ENCODE measurements around the gene ID3. TPM values are rescaled to one million over a fixed set of nuclear protein-coding genes. Genes with fewer than 3 reads are reported as not detected.

ID3 gene
- total RNA-seq, 1 experiment from 2014 or later, result 39.6 TPM

- Histone ChIP-seq H3K4me3 (ENCODE audit: low read depth in 2 of 2, low read length in 2 of 2) (peak overlapping the region; percentile 43 to 52), H3K4me1 (ENCODE audit: control insufficient read depth, insufficient read depth, low read length) (peaks cover 44% of the 10 kb centered on the region), H3K27me3 (ENCODE audit: control insufficient read depth, insufficient read depth, low read length) (no peaks in the 10 kb centered on the region), H3K36me3 (ENCODE audit: control insufficient read depth, insufficient read depth, low read length) (peaks cover 6% of the 10 kb centered on the region; the same call in 1 of the 2 replicates), H3K9me3 (ENCODE audit: control insufficient read depth, insufficient read depth, low read depth, low read length) (no peaks in the 10 kb centered on the region), H3K27ac (ENCODE audit: low read length) (peak overlapping the region; percentile 88)
- intact Hi-C loops (cut with micrococcal nuclease; ENCODE audit: unreplicated experiment) (no loop called here), in situ Hi-C loops (cut with HindIII; ENCODE audit: low pct_unique_long_range_greater_than_20kb, low sequenced_read_pairs) (no loop called here)
- BruUV-seq (replicated peaks), result TSS peak; percentile 96
- TF ChIP-seq REST (IDR thresholded peaks at IDR 0.05; ENCODE audit: insufficient read depth in 1 of 2, low read depth in 2 of 2, low read length in 1 of 2), result no peak
- no peak for TF ChIP-seq TCF7L2 (IDR thresholded peaks at IDR 0.05; ENCODE audit: low read depth, low read length)
- TF ChIP-seq, protein P1, sequence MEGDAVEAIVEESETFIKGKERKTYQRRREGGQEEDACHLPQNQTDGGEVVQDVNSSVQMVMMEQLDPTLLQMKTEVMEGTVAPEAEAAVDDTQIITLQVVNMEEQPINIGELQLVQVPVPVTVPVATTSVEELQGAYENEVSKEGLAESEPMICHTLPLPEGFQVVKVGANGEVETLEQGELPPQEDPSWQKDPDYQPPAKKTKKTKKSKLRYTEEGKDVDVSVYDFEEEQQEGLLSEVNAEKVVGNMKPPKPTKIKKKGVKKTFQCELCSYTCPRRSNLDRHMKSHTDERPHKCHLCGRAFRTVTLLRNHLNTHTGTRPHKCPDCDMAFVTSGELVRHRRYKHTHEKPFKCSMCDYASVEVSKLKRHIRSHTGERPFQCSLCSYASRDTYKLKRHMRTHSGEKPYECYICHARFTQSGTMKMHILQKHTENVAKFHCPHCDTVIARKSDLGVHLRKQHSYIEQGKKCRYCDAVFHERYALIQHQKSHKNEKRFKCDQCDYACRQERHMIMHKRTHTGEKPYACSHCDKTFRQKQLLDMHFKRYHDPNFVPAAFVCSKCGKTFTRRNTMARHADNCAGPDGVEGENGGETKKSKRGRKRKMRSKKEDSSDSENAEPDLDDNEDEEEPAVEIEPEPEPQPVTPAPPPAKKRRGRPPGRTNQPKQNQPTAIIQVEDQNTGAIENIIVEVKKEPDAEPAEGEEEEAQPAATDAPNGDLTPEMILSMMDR (IDR thresholded peaks at IDR 0.05), result peak; percentile 50; the same call in 1 of the 2 replicates
- TF ChIP-seq SIN3A (IDR thresholded peaks at IDR 0.05; ENCODE audit: borderline replicate concordance, insufficient read depth, low read depth, low read length), result 0 out of 2 replicates have a peak, but pooled peaks have one; percentile 18
- 0 out of 2 replicates have a peak, but pooled peaks have one; percentile 18 for TF ChIP-seq POLR2AphosphoS5 (IDR thresholded peaks at IDR 0.05; ENCODE audit: low read depth, low read length)
- ChIA-PET CTCF (interaction anchor here (0.6 to 2.5 kb wide), 5 partner anchors 11 to 82 kb away, joined by 3 to 11 read pairs (median 5); no protein-coding TSS in a partner anchor), POLR2A (no interaction called here)
- no peak for DNase-seq (ENCODE audit: low read depth, low spot score)
- ATAC-seq, result no peak
These were observed 3.9 kb downstream of the ID3 start for GRCh38 chr1:23555270-23555985.

GRCh38 chr1:23554481-23555269 is 4.6 kb downstream of the ID3 start:
- in situ Hi-C loops (cut with HindIII; ENCODE audit: low pct_unique_long_range_greater_than_20kb, low sequenced_read_pairs), result no loop called here
- Histone ChIP-seq H3K36me3 (ENCODE audit: control insufficient read depth, insufficient read depth, low read length) (peaks cover 6% of the 10 kb centered on the region; the same call in 1 of the 2 replicates), H3K4me3 (ENCODE audit: low read depth in 2 of 2, low read length in 2 of 2) (peak overlapping the region; percentile 43 to 52), H3K27me3 (ENCODE audit: control insufficient read depth, insufficient read depth, low read length) (no peaks in the 10 kb centered on the region), H3K9me3 (ENCODE audit: control insufficient read depth, insufficient read depth, low read depth, low read length) (no peaks in the 10 kb centered on the region), H3K4me1 (ENCODE audit: control insufficient read depth, insufficient read depth, low read length) (peaks cover 38% of the 10 kb centered on the region), H3K27ac (ENCODE audit: low read length) (peak overlapping the region; percentile 88)
- ATAC-seq, result peak; percentile 77
- BruUV-seq (replicated peaks), result no TSS peak
- DNase-seq (ENCODE audit: low read depth, low spot score), result no peak
- ChIA-PET CTCF (interaction anchor here (0.6 to 2.5 kb wide), 6 partner anchors 10 to 190 kb away, joined by 3 to 11 read pairs (median 4); no protein-coding TSS in a partner anchor), POLR2A (interaction anchor here (0.5 to 0.7 kb wide), 2 partner anchors 66 to 161 kb away, joined by 3 to 4 read pairs; no protein-coding TSS in a partner anchor)
- intact Hi-C loops (cut with micrococcal nuclease; ENCODE audit: unreplicated experiment), result no loop called here
- TF ChIP-seq REST (IDR thresholded peaks at IDR 0.05; ENCODE audit: insufficient read depth in 1 of 2, low read depth in 2 of 2, low read length in 1 of 2) (no peak), TCF7L2 (IDR thresholded peaks at IDR 0.05; ENCODE audit: low read depth, low read length) (no peak), POLR2AphosphoS5 (IDR thresholded peaks at IDR 0.05; ENCODE audit: low read depth, low read length) (peak; percentile 42; the same call in 1 of the 2 replicates), SIN3A (IDR thresholded peaks at IDR 0.05; ENCODE audit: borderline replicate concordance, insufficient read depth, low read depth, low read length) (0 out of 2 replicates have a peak, but pooled peaks have one; percentile 58)
- TF ChIP-seq, protein P1 (IDR thresholded peaks at IDR 0.05), result peak; percentile 70

Measured in Panc1 (cell line).